Measurements from ENCODE around the gene DOCK11. TPM values are rescaled to one million over a fixed set of nuclear protein-coding genes. Genes with fewer than 3 reads are reported as not detected.

DOCK11 gene
- polyA plus RNA-seq, 1 of the 3 experiments (the other 2 are of a cell fraction), result 34.8 TPM

GRCh38 chrX:118682258-118683014 is 186.8 kb downstream of the DOCK11 start:
- POLR2A ChIA-PET, result no interaction called here
- 22% methylated on average over 2 of the region's 2 CpGs for WGBS (ENCODE audit: low lambda C conversion rate)
- H3K9ac ChIP-seq, result no peak overlapping the region

GRCh38 chrX:118685393-118685792 is 189.8 kb downstream of the DOCK11 start:
- no peaks in the 10 kb centered on the region for H3K9me2 ChIP-seq
- no peaks in the 10 kb centered on the region for H3F3A ChIP-seq (replicated peaks; ENCODE audit: insufficient read depth)
- 35% methylated on average over 3 of the region's 3 CpGs for WGBS (ENCODE audit: low lambda C conversion rate)
- H3K27me3 ChIP-seq (ENCODE audit: insufficient read depth), result no peaks in the 10 kb centered on the region
- no peak overlapping the region for H2AFZ ChIP-seq (ENCODE audit: low read depth)
- H3K9ac ChIP-seq, result no peak overlapping the region
- ChIA-PET CTCF (interaction anchor here (1.8 kb wide), 1 partner anchor 122 kb away, joined by 6 read pairs; no protein-coding TSS in a partner anchor), POLR2A (no interaction called here)
- H3K36me3 ChIP-seq (replicated peaks in 1 of 2; ENCODE audit: control insufficient read depth in 1 of 2, insufficient read depth in 2 of 2, low read length in 1 of 2), result peaks cover 0 to 36% of the 10 kb centered on the region in 2 experiments
- TF ChIP-seq SMC3 (IDR thresholded peaks at IDR 0.05; ENCODE audit: low read depth, low read length), result no peak
- TF ChIP-seq, protein P1, sequence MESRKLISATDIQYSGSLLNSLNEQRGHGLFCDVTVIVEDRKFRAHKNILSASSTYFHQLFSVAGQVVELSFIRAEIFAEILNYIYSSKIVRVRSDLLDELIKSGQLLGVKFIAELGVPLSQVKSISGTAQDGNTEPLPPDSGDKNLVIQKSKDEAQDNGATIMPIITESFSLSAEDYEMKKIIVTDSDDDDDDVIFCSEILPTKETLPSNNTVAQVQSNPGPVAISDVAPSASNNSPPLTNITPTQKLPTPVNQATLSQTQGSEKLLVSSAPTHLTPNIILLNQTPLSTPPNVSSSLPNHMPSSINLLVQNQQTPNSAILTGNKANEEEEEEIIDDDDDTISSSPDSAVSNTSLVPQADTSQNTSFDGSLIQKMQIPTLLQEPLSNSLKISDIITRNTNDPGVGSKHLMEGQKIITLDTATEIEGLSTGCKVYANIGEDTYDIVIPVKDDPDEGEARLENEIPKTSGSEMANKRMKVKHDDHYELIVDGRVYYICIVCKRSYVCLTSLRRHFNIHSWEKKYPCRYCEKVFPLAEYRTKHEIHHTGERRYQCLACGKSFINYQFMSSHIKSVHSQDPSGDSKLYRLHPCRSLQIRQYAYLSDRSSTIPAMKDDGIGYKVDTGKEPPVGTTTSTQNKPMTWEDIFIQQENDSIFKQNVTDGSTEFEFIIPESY (IDR thresholded peaks at IDR 0.05; ENCODE audit: borderline replicate concordance, low read depth), result no peak
- no peak for TF ChIP-seq SIN3A (IDR thresholded peaks at IDR 0.05; ENCODE audit: borderline replicate concordance, low read depth, low read length)
- TF ChIP-seq, protein P2, sequence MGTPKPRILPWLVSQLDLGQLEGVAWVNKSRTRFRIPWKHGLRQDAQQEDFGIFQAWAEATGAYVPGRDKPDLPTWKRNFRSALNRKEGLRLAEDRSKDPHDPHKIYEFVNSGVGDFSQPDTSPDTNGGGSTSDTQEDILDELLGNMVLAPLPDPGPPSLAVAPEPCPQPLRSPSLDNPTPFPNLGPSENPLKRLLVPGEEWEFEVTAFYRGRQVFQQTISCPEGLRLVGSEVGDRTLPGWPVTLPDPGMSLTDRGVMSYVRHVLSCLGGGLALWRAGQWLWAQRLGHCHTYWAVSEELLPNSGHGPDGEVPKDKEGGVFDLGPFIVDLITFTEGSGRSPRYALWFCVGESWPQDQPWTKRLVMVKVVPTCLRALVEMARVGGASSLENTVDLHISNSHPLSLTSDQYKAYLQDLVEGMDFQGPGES (IDR thresholded peaks at IDR 0.05; ENCODE audit: low read depth, low read length), result no peak
- TF ChIP-seq, protein P3, sequence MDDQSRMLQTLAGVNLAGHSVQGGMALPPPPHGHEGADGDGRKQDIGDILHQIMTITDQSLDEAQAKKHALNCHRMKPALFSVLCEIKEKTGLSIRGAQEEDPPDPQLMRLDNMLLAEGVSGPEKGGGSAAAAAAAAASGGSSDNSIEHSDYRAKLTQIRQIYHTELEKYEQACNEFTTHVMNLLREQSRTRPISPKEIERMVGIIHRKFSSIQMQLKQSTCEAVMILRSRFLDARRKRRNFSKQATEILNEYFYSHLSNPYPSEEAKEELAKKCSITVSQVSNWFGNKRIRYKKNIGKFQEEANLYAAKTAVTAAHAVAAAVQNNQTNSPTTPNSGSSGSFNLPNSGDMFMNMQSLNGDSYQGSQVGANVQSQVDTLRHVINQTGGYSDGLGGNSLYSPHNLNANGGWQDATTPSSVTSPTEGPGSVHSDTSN (IDR thresholded peaks at IDR 0.05), result no peak
- no peak for TF ChIP-seq MXI1 (IDR thresholded peaks at IDR 0.05; ENCODE audit: low read depth, low read length)
- no peak for TF ChIP-seq NFIC (IDR thresholded peaks at IDR 0.05; ENCODE audit: borderline replicate concordance)
- no peak for DNase-seq
- H3K79me2 ChIP-seq (ENCODE audit: insufficient read depth), result no peaks in the 10 kb centered on the region
- H3K4me1 ChIP-seq (ENCODE audit: control insufficient read depth in 1 of 2, insufficient read depth in 2 of 2, low read depth in 1 of 2, low read length in 1 of 2), result no peaks in the 10 kb centered on the region
- no peaks in the 10 kb centered on the region for H4K20me1 ChIP-seq (ENCODE audit: insufficient read depth)
- no peak overlapping the region for H3K27ac ChIP-seq (ENCODE audit: low read depth in 2 of 2, low read length in 1 of 2)
- no peak overlapping the region for H3K4me2 ChIP-seq
- no peaks in the 10 kb centered on the region for H3K9me3 ChIP-seq
- H3K4me3 ChIP-seq (ENCODE audit: low read depth in 2 of 2, low read length in 1 of 2), result no peak overlapping the region

More at GRCh38 chrX:118682258-118683014, 186.8 kb downstream of the DOCK11 start:
- Histone ChIP-seq H3K4me1 (ENCODE audit: control insufficient read depth in 1 of 2, insufficient read depth in 2 of 2, low read depth in 1 of 2, low read length in 1 of 2) (no peaks in the 10 kb centered on the region), H3K9me3 (no peaks in the 10 kb centered on the region), H3K27me3 (ENCODE audit: insufficient read depth) (no peaks in the 10 kb centered on the region), H2AFZ (ENCODE audit: low read depth) (no peak overlapping the region), H4K20me1 (ENCODE audit: insufficient read depth) (no peaks in the 10 kb centered on the region), H3K79me2 (ENCODE audit: insufficient read depth) (no peaks in the 10 kb centered on the region), H3F3A (replicated peaks; ENCODE audit: insufficient read depth) (no peaks in the 10 kb centered on the region), H3K9me2 (no peaks in the 10 kb centered on the region), H3K4me2 (no peak overlapping the region), H3K27ac (ENCODE audit: low read depth in 2 of 2, low read length in 1 of 2) (no peak overlapping the region), H3K36me3 (replicated peaks in 1 of 2; ENCODE audit: control insufficient read depth in 1 of 2, insufficient read depth in 2 of 2, low read length in 1 of 2) (peaks cover 0 to 42% of the 10 kb centered on the region in 2 experiments), H3K4me3 (ENCODE audit: low read depth in 2 of 2, low read length in 1 of 2) (no peak overlapping the region)
- TF ChIP-seq, protein P3 (IDR thresholded peaks at IDR 0.05), result no peak
- TF ChIP-seq RCOR1 (IDR thresholded peaks at IDR 0.05; ENCODE audit: low read length) (no peak), EP300 (IDR thresholded peaks at IDR 0.05; ENCODE audit: borderline replicate concordance in 1 of 2, low read depth in 1 of 2, low read length in 1 of 2) (no peak), JUND (IDR thresholded peaks at IDR 0.05) (no peak), GATA2 (CRISPR knock-in tag; IDR thresholded peaks at IDR 0.05) (no peak), GABPA (IDR thresholded peaks at IDR 0.05; ENCODE audit: low read depth) (no peak), NRF1 (IDR thresholded peaks at IDR 0.05; ENCODE audit: low read depth, low read length) (no peak), CHD2 (IDR thresholded peaks at IDR 0.05; ENCODE audit: low read length, partially characterized antibody) (no peak), YY1 (IDR thresholded peaks at IDR 0.05; ENCODE audit: low read depth) (no peak), USF2 (IDR thresholded peaks at IDR 0.05; ENCODE audit: borderline replicate concordance, low read depth, low read length) (no peak), TAF1 (IDR thresholded peaks at IDR 0.05; ENCODE audit: borderline replicate concordance, low read depth, low read length) (no peak)
- TF ChIP-seq, protein P1 (IDR thresholded peaks at IDR 0.05; ENCODE audit: borderline replicate concordance, low read depth), result no peak
- CTCF ChIA-PET, result no interaction called here
- no peak for DNase-seq
